Mucosa of descending colon (tissue), 3 donors: ENCODE results near the gene GLIPR1. TPM values are rescaled to one million over a fixed set of nuclear protein-coding genes. Genes with fewer than 3 reads are reported as not detected.
"Not testable (repeated sequence)": the region's sequence is repeated elsewhere in the genome, so short reads cannot be mapped to it uniquely, and the experiment has no call there.

ENCODE experiments used
- ATAC-seq: fragments of 200-7000 bp; cut with Tn5 transposase; one replicate; pipeline ENCODE4 v1.9.1; 2020; ENCODE audit warnings: mild to moderate bottlenecking, moderate library complexity
- DNase-seq, 3 donors: peaks; one replicate each; pipeline ENCODE4 v3.0.0-alpha.2; 2020
- H3K36me3 ChIP-seq: fragments of 200-600 bp; one replicate; pipeline ENCODE4 v1.8.0; 2021; ENCODE audit warnings: low read depth, mild to moderate bottlenecking
- H3K4me1 ChIP-seq: fragments of 200-600 bp; one replicate; pipeline ENCODE4 v1.8.0; 2021; ENCODE audit warnings: low read depth, mild to moderate bottlenecking
- H3K4me3 ChIP-seq: fragments of 200-600 bp; one replicate; pipeline ENCODE4 v1.8.0; 2021; ENCODE audit warnings: mild to moderate bottlenecking
- H3K9me3 ChIP-seq: fragments of 200-600 bp; one replicate; pipeline ENCODE4 v1.8.0; 2021; ENCODE audit warnings: mild to moderate bottlenecking
- intact Hi-C, 2 donors: fragments of 100-400 bp; cut with DNase I in 1 of 2; cut with micrococcal nuclease in 1 of 2; formaldehyde crosslinking; loops; one replicate each; pipeline versions ENCODE4 v1.11.0 to v1.11.1; 2022; cut with DNase I, micrococcal nuclease
- total RNA-seq, 3 donors: library from RNA; stranded (reverse); fragmentation: NEBNext Ultra II Directional in 2 of 3; extraction: Animal tissue kit (Norgen Biotek cat#: 25700) in 2 of 3; gene quantifications; one replicate each; pipeline versions ENCODE4 v1.2.1 to v1.2.4, GENCODE V29; 2021 to 2023
- TF ChIP-seq, protein P1 (sequence below): fragments of 200-600 bp; IDR thresholded peaks from one replicate; pipeline ENCODE4 v1.8.0; 2022; ENCODE audit warnings: antibody characterized with exemption, mild to moderate bottlenecking
- donor health status: DM: no; HTN: no; CAD: no; lungs with moderate emphysema.
- donor health status: DM: no; HTN: no; CAD: no.
- donor health status: DM: no; HTN: yes; CAD: no.

Gene GLIPR1
- total RNA-seq, 3 donors from 2014 or later = 3.8 to 20.1 (median 10.1) TPM

DNA sequence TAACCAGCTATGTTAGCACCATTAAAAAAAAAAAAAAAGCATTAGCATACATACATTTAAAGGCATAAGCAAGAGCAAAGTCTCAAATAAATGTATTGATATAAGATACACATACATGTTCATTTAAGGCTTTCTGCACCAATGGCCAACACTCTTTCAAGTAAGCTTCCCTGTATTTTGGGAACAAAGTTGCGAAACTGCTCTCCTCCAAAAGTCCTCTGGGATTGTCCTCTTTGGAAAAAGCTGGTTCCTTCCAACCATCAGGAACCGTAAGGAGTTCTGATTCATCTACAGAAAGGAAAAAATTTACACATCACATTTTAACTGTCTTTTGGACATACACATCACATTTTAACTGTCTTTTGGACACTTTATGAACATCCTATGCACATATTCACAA, 27.6 kb downstream of the GLIPR1 start:
- H3K36me3 ChIP-seq = no peaks in the 10 kb centered on the region
- no peaks in the 10 kb centered on the region for H3K9me3 ChIP-seq
- no peak for DNase-seq
- H3K4me1 ChIP-seq = peaks cover 10% of the 10 kb centered on the region
- ATAC-seq = no peak
- intact Hi-C loops = loop anchor here in 1 of 2 donors (10.0 kb wide), 1 partner anchor 113 kb away; the partner anchor contains the start of gene GLIPR1L2
- H3K4me3 ChIP-seq = no peak overlapping the region
- TF ChIP-seq, protein P1, sequence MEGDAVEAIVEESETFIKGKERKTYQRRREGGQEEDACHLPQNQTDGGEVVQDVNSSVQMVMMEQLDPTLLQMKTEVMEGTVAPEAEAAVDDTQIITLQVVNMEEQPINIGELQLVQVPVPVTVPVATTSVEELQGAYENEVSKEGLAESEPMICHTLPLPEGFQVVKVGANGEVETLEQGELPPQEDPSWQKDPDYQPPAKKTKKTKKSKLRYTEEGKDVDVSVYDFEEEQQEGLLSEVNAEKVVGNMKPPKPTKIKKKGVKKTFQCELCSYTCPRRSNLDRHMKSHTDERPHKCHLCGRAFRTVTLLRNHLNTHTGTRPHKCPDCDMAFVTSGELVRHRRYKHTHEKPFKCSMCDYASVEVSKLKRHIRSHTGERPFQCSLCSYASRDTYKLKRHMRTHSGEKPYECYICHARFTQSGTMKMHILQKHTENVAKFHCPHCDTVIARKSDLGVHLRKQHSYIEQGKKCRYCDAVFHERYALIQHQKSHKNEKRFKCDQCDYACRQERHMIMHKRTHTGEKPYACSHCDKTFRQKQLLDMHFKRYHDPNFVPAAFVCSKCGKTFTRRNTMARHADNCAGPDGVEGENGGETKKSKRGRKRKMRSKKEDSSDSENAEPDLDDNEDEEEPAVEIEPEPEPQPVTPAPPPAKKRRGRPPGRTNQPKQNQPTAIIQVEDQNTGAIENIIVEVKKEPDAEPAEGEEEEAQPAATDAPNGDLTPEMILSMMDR = no peak

DNA sequence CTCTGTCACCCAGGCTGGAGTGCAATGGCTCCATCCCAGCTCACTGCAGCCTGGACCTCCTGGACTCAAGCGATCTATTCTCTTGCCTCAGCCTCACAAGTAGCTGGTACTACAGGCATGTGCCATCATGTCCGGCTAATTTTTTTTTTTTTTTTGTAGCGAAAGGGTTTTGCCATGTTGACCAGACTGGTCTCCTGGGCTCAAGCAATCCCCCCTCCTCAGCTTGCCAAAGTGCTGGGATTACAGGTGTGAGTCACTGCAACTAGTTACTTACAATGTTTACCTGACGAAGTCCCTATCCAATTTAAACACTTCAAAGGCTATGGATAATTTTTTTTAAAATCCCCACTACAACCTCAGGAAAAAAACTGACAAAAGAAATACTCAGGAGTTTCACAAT, 29.1 kb downstream of the GLIPR1 start:
- peaks cover 10% of the 10 kb centered on the region for H3K4me1 ChIP-seq
- no peaks in the 10 kb centered on the region for H3K36me3 ChIP-seq
- intact Hi-C loops = loop anchor here in 1 of 2 donors (10.0 kb wide), 1 partner anchor 115 kb away; the partner anchor contains the start of gene GLIPR1L2
- no peak for ATAC-seq
- no peak overlapping the region for H3K4me3 ChIP-seq
- no peaks in the 10 kb centered on the region for H3K9me3 ChIP-seq
- TF ChIP-seq, protein P1 = no peak
- DNase-seq = no peak

DNA sequence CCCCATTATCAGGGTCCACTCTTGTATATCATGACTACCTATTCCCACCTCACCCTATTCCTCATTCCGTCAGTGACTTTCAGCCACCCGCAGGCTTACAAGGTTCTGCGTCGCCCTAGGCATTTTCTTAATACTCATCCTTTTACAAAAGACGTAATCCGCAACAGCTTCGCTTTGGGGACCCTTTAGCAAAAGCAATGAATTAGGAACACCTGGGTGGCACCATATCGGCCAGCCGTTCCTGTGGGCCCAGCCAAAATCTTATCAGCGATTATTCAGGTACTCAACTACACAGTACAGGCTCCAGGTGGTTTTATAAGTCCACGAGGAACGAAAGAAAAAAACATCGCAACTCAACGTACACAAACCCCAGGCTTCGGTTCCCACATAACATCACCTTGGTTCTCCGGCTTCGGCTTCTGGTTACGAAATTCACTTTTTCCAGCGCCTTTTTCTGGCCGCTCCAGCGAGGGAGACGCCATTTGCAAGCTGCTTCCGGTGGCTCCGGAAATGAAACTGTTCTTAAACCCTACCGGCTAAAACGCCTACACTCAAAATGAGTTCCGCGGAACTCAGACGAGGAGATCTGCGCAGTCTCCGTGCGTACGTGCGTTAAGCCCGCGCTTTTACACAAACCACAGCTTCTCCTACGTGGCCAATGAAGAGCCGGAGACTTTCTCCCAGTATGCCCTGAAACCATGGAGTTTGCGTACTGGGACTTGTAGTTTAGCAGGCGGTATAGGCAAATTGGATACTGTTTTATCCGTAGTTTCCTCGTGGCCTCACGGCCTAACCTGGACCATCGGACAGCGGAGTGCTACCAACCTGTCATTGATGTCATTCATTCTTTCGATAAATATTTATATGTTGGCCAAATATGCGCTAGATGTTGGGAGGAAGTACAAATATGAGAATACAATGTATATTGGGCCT, 30.8 kb downstream of the GLIPR1 start, which contains the start of gene KRR1:
Gene KRR1, minus strand, starts transcription at position 494 of the 933 bp plus-strand sequence. Its CDS starts 12 bp downstream, at position 482.
- Histone ChIP-seq H3K9me3 (no peaks in the 10 kb centered on the region), H3K4me1 (peaks cover 10% of the 10 kb centered on the region), H3K36me3 (no peaks in the 10 kb centered on the region), H3K4me3 (peak within 1 kb of the TSS; percentile 71)
- DNase-seq (peak; percentile 88 to 95 (median 90)), ATAC-seq (peak; percentile 100)
- TF ChIP-seq, protein P1 = no peak
- intact Hi-C loops = no loop called here

DNA sequence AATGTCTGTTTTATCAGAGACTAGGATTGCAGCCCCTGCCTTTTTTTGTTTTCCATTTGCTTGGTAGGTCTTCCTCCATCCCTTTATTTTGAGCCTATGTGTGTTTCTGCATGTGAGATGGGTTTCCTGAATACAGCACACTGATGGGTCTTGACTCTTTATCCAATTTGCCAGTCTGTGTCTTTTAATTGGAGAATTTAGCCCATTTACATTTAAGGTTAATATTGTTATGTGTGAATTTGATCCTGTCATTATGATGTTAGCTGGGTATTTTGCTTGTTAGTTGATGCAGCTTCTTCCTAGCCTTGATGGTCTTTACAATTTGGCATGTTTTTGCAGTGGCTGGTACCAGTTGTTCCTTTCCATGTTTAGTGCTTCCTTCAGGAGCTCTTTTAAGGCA, 40.7 kb downstream of the GLIPR1 start:
- DNase-seq, H3K36me3 ChIP-seq, H3K4me3 ChIP-seq, ATAC-seq, H3K9me3 ChIP-seq, H3K4me1 ChIP-seq: not testable (repeated sequence)
- intact Hi-C loops = loop anchor here in 1 of 2 donors (10.0 kb wide), 1 partner anchor 514 kb away; the partner anchor contains the start of gene PHLDA1

DNA sequence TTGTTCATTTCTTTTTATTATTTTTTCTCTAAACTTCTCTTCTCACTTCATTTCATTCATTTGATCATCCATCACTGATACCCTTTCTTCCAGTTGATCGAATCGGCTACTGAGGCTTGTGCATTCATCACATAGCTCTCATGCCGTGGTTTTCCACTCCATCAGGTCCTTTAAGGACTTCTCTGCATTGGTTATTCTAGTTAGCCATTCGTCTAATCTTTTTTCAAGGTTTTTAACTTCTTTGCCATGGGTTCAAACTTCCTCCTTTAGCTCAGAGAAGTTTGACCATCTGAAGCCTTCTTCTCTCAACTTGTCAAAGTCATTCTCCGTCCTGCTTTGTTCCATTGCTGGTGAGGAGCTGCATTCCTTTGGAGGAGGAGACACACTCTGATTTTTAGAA, 41.6 kb downstream of the GLIPR1 start:
- H3K4me3 ChIP-seq, DNase-seq, H3K4me1 ChIP-seq, H3K36me3 ChIP-seq, ATAC-seq, H3K9me3 ChIP-seq: not testable (repeated sequence)
- intact Hi-C loops = loop anchor here in 1 of 2 donors (10.0 kb wide), 1 partner anchor 513 kb away; the partner anchor contains the start of gene PHLDA1

DNA sequence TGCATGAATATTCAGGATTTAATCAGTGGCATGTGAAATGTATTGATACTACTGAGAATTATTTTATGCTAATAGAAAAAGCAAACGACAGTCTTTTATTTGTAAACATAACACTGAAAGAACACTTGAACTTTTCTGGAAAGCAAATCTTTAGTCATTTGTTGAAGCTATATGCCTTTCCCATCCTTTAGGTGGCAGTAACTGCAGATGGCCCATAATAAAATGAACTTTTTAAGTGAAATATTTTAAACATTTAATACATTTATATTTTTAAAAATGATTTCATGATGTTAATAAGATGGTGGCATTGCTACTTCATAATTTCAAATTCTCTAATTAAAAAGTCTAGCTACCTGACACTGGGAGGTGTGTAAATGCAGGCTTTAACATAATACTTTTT, 44.7 kb downstream of the GLIPR1 start:
- H3K4me3 ChIP-seq = no peak overlapping the region
- no peaks in the 10 kb centered on the region for H3K36me3 ChIP-seq
- ATAC-seq (no peak), DNase-seq (no peak)
- TF ChIP-seq, protein P1 = no peak
- intact Hi-C loops = loop anchor here (5.0 to 10.0 kb wide), 2 partner anchors 510 to 512 kb away; partner anchors contain the start of gene PHLDA1 (in 1 of the 2)
- no peaks in the 10 kb centered on the region for H3K9me3 ChIP-seq
- H3K4me1 ChIP-seq = no peaks in the 10 kb centered on the region
